Activated gamma-delta T cell (primary cell): ENCODE data around the gene KLHL13.

Experiments
- DNase-seq: peaks from one replicate; lab custom pipeline; 2025; lab: John Stamatoyannopoulos, UW

KLHL13 gene

DNA sequence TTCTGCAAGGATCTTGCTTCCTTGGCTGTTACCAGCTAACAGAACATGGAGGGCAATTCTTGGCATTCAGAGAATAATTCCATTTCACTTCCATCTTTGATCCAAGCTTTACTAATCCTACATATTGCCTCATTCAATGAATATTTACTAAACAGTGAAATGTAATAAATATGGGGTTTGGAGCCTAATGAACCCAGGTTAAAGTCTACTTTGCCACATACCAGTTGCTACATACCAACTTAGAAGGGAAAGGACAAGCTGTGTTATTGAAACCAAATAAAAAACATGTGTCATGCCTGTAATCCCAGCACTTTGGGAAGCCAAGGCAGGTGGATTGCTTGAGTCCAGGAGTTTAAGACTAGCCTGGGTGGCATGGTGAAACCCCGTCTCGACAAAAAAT lies 265.6 kb downstream of the KLHL13 start:
- no peak for DNase-seq
